ENCODE data around the gene SRPK1. TPM values are rescaled to one million over a fixed set of nuclear protein-coding genes. Genes with fewer than 3 reads are reported as not detected.
A peak's percentile ranks its signal among the peaks of the same experiment; 100 is the strongest.

Gene SRPK1
- total RNA-seq, 3 donors from 2014 or later (not counting 1 experiment from before 2014, with no cell fraction given) = 38.6 to 63.8 (median 43.2) TPM

GRCh38 chr6:35804996-35805736, 115.7 kb downstream of the SRPK1 start, which contains the start of gene LHFPL5:
Gene LHFPL5, plus strand, starts transcription at chr6:35805352. Its CDS starts 319 bp downstream, at chr6:35805671.
- Histone ChIP-seq H3K27ac (ENCODE audit: low read length) (no peak within 1 kb of the TSS), H3K9me3 (ENCODE audit: control insufficient read depth, insufficient read depth, low read length) (no peaks in the 10 kb centered on the region), H3K36me3 (ENCODE audit: control insufficient read depth, insufficient read depth, low read length) (no peaks in the 10 kb centered on the region), H3K4me1 (ENCODE audit: control insufficient read depth, insufficient read depth, low read length) (peaks cover 7% of the 10 kb centered on the region), H3K4me3 (ENCODE audit: low read length) (no peak within 1 kb of the TSS), H3K27me3 (ENCODE audit: control insufficient read depth, insufficient read depth, low read length) (peaks cover 10% of the 10 kb centered on the region)
- DNase-seq = peak; percentile 58 to 64
- 11% methylated on average over 40 of the region's 40 CpGs for WGBS (ENCODE audit: insufficient coverage)
- H3K4me3 Mint-ChIP-seq = no peak within 1 kb of the TSS
- H3K36me3 Mint-ChIP-seq = no peaks in the 10 kb centered on the region
- TF ChIP-seq CTCF (IDR thresholded peaks at IDR 0.05) = no peak
- H3K9me3 Mint-ChIP-seq = no peaks in the 10 kb centered on the region
- ATAC-seq = peak; percentile 80 to 98 (median 96)
- H3K27me3 Mint-ChIP-seq (ENCODE audit: low read depth in 2 of 2) = peaks cover 15 to 26% of the 10 kb centered on the region in 2 donors
- no peak within 1 kb of the TSS for H3K27ac Mint-ChIP-seq
- peaks cover 5 to 12% of the 10 kb centered on the region in 2 donors for H3K4me1 Mint-ChIP-seq
- intact Hi-C loops (cut with micrococcal nuclease) = no loop called here

DNA sequence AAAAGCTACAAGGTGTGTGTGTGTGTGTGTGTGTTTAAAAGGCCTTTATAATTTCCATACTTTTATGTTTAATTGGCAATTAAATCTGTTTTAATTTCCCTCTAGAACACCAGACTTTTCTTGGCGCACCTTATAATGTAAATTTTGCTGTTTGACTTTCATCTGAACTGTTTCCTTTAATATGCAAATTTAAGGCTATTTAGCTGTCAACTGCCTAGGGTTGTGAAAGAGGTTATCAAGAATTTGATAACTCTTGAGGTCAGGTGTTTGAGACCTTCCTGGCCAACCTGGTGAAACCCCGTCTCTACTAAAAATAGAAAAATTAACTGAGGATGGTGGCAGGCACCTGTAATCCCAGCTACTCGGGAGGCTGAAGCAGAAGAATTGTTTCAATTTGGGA, 119.8 kb downstream of the SRPK1 start:
- peaks cover 5% of the 10 kb centered on the region for H3K27me3 ChIP-seq (ENCODE audit: control insufficient read depth, insufficient read depth, low read length)
- no peak overlapping the region for H3K27ac Mint-ChIP-seq
- no peak for ATAC-seq

DNA sequence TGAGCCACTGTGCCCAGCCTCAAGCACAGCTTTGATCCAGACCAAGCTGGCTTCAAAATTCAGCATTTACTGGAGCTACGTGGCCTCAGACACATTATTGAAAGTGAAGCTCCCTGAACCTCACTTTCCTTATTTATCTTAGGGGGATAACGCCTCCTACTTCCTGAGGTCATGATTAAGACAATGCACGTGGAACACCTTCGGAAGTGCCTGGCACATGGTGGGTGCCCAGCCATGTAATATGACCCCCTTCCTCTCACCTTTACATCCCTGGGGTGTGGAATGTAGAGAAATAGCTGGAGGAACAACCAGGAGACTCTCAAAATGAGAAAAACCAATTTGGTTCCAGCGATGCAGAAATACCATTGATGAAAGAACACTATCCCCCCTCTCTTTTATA, 122.2 kb downstream of the SRPK1 start:
- ATAC-seq = no peak
- Mint-ChIP-seq H3K4me3 (no peak overlapping the region), H3K4me1 (no peaks in the 10 kb centered on the region), H3K9me3 (no peaks in the 10 kb centered on the region), H3K27me3 (ENCODE audit: low read depth in 2 of 2) (peaks cover 8 to 9% of the 10 kb centered on the region in 2 donors), H3K36me3 (no peaks in the 10 kb centered on the region), H3K27ac (no peak overlapping the region)
- Histone ChIP-seq H3K4me3 (ENCODE audit: low read length) (no peak overlapping the region), H3K36me3 (ENCODE audit: control insufficient read depth, insufficient read depth, low read length) (no peaks in the 10 kb centered on the region), H3K9me3 (ENCODE audit: control insufficient read depth, insufficient read depth, low read length) (no peaks in the 10 kb centered on the region), H3K4me1 (ENCODE audit: control insufficient read depth, insufficient read depth, low read length) (no peaks in the 10 kb centered on the region), H3K27me3 (ENCODE audit: control insufficient read depth, insufficient read depth, low read length) (no peaks in the 10 kb centered on the region), H3K27ac (ENCODE audit: low read length) (no peak overlapping the region)
- TF ChIP-seq CTCF (IDR thresholded peaks at IDR 0.05) = no peak
- WGBS (ENCODE audit: insufficient coverage) = 82% methylated on average over 4 of the region's 5 CpGs
- DNase-seq = no peak
- intact Hi-C loops (cut with micrococcal nuclease) = loop anchor here (1.0 kb wide), 1 partner anchor 11 kb away; no protein-coding TSS in a partner anchor

More for the DNA sequence above, 119.8 kb downstream of the SRPK1 start:
- Histone ChIP-seq H3K4me1 (ENCODE audit: control insufficient read depth, insufficient read depth, low read length) (peaks cover 7% of the 10 kb centered on the region), H3K27ac (ENCODE audit: low read length) (no peak overlapping the region), H3K9me3 (ENCODE audit: control insufficient read depth, insufficient read depth, low read length) (no peaks in the 10 kb centered on the region), H3K4me3 (ENCODE audit: low read length) (no peak overlapping the region), H3K36me3 (ENCODE audit: control insufficient read depth, insufficient read depth, low read length) (no peaks in the 10 kb centered on the region)
- no peaks in the 10 kb centered on the region for H3K36me3 Mint-ChIP-seq
- no peak for DNase-seq
- peaks cover 10% of the 10 kb centered on the region in 2 donors for H3K27me3 Mint-ChIP-seq (ENCODE audit: low read depth in 2 of 2)
- no peaks in the 10 kb centered on the region for H3K9me3 Mint-ChIP-seq
- TF ChIP-seq CTCF (IDR thresholded peaks at IDR 0.05) = no peak
- intact Hi-C loops (cut with micrococcal nuclease) = no loop called here
- H3K4me1 Mint-ChIP-seq = peaks cover 5 to 12% of the 10 kb centered on the region in 2 donors
- whole genome bisulfite sequencing (ENCODE audit: insufficient coverage) = 80% methylated on average over 2 of the region's 3 CpGs
- no peak overlapping the region for H3K4me3 Mint-ChIP-seq
